Mesendoderm (in vitro differentiated cells): Measurements from ENCODE around the gene ZNF598.
"Not testable (repeated sequence)": the region's sequence is repeated elsewhere in the genome, so short reads cannot be mapped to it uniquely, and the experiment has no call there.

ENCODE experiments used
- DNase-seq: peaks from one replicate; pipeline ENCODE4 v3.0.0; 2013
- H2AK5ac ChIP-seq: 2 replicates; pipeline ENCODE4 v1.6.1; 2013; ENCODE audit warnings: low read length, inconsistent platforms
- H2BK120ac ChIP-seq: 2 replicates; pipeline ENCODE4 v1.6.1; 2013; ENCODE audit warnings: low read depth, mild to moderate bottlenecking, low read length, moderate library complexity, mixed read lengths
- H2BK15ac ChIP-seq: replicated peaks from 2 replicates; pipeline ENCODE4 v1.6.1; 2013; ENCODE audit warnings: low read depth, mild to moderate bottlenecking, moderate library complexity
- H2BK5ac ChIP-seq: 2 replicates; pipeline ENCODE4 v1.6.1; 2013; ENCODE audit warnings: low read length, inconsistent platforms
- H3K18ac ChIP-seq: 2 replicates; pipeline ENCODE4 v1.6.1; 2013; ENCODE audit warnings: mild to moderate bottlenecking, low read length, mixed read lengths
- H3K23ac ChIP-seq: one replicate; pipeline ENCODE4 v1.6.1; 2013; ENCODE audit warnings: low read length
- H3K27ac ChIP-seq: 2 replicates; pipeline ENCODE4 v1.5.1; 2013; ENCODE audit warnings: low read depth, mild to moderate bottlenecking, inconsistent platforms, low read length, moderate library complexity
- H3K27me3 ChIP-seq: 2 replicates; pipeline ENCODE4 v1.6.1; 2013; ENCODE audit warnings: low read length, control low read depth, mild to moderate bottlenecking, inconsistent platforms; ENCODE audit not compliant: insufficient read depth, poor library complexity
- H3K36me3 ChIP-seq: 2 replicates; pipeline ENCODE4 v1.6.1; 2013; ENCODE audit warnings: low read length, inconsistent platforms; ENCODE audit not compliant: control insufficient read depth, insufficient read depth
- H3K4ac ChIP-seq: one replicate; pipeline ENCODE4 v1.6.1; 2013; ENCODE audit warnings: low read depth, mild to moderate bottlenecking, low read length, moderate library complexity
- H3K4me1 ChIP-seq: 2 replicates; pipeline ENCODE4 v1.6.1; 2013; ENCODE audit warnings: low read depth, low read length, inconsistent platforms; ENCODE audit not compliant: control insufficient read depth
- H3K4me2 ChIP-seq: 2 replicates; pipeline ENCODE4 v1.6.1; 2013; ENCODE audit warnings: low read length
- H3K4me3 ChIP-seq: 2 replicates; pipeline ENCODE4 v1.5.1; 2013; ENCODE audit warnings: mild to moderate bottlenecking, low read length
- H3K56ac ChIP-seq: one replicate; pipeline ENCODE4 v1.6.1; 2013; ENCODE audit warnings: low read length
- H3K79me1 ChIP-seq: 2 replicates; pipeline ENCODE4 v1.6.1; 2013; ENCODE audit warnings: low read length, inconsistent platforms
- H3K79me2 ChIP-seq: 2 replicates; pipeline ENCODE4 v1.6.1; 2013; ENCODE audit warnings: mild to moderate bottlenecking, low read length; ENCODE audit not compliant: control insufficient read depth, insufficient read depth
- H3K9ac ChIP-seq: 2 replicates; pipeline ENCODE4 v1.6.1; 2013; ENCODE audit warnings: low read length, inconsistent platforms
- H4K5ac ChIP-seq: one replicate; pipeline ENCODE4 v1.6.1; 2013; ENCODE audit warnings: low read length
- H4K8ac ChIP-seq: one replicate; pipeline ENCODE4 v1.6.1; 2013; ENCODE audit warnings: low read depth, mild to moderate bottlenecking, control low read depth, low read length, moderate library complexity
- whole genome bisulfite sequencing: extraction: QIAGEN DNeasy Blood & Tissue Kit; methylation state at CpG from one replicate; pipeline ENCODE4 v1.1.7; 2013; ENCODE audit warnings: low lambda C conversion rate, missing lambda C conversion rate; ENCODE audit not compliant: insufficient coverage; ENCODE audit errors: extremely low coverage; 5-methylcytosine and 5-hydroxymethylcytosine counted together

The ZNF598 gene

DNA sequence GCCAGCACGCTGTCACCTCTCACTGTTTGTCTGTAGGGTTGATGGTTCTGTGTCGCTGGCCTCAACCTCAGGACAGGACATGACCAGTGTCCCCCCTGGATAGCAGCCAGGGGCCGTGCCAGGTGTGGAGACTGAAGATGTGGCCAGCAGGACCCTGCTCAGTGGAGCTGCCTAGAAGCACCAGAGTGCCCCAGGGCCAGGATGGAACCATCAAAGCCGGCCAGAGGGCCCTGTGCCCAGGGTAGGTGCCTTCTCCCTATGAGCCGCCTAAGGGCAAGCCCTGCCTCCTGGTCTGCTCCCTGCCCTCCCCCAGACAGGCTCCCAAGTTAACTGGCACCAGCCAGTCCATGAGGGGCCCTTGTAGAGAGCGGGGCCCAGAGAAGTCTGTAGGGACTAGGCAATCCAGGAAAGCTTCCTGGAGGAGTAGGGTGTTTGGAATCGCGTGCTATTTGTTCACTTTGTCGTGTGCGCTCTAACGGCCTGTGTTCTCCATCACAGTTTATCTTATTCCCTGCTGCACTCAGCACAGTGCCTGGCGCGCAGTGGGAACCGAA is 50.8 kb downstream of the ZNF598 start:
- H3K4me2 ChIP-seq: peak overlapping the region; percentile 29
- no peak overlapping the region for H2BK15ac ChIP-seq
- no peak overlapping the region for H3K4me3 ChIP-seq
- H3K27me3 ChIP-seq: no peaks in the 10 kb centered on the region
- no peaks in the 10 kb centered on the region for H3K4me1 ChIP-seq
- peak overlapping the region; percentile 58 for H3K9ac ChIP-seq
- no peak overlapping the region for H2BK5ac ChIP-seq
- H3K27ac ChIP-seq: no peak overlapping the region
- H3K56ac ChIP-seq: peak overlapping the region; percentile 66
- H4K5ac ChIP-seq: no peak overlapping the region
- peaks cover 17% of the 10 kb centered on the region for H3K79me2 ChIP-seq
- peaks cover 15% of the 10 kb centered on the region for H3K36me3 ChIP-seq
- no peak overlapping the region for H2BK120ac ChIP-seq
- H2AK5ac ChIP-seq: no peak overlapping the region
- H3K23ac ChIP-seq: no peak overlapping the region
- no peak overlapping the region for H4K8ac ChIP-seq
- H3K4ac ChIP-seq: no peak overlapping the region
- WGBS: no CpG with 5 or more reads among the region's 14 CpGs
- H3K79me1 ChIP-seq: no peaks in the 10 kb centered on the region
- no peak overlapping the region for H3K18ac ChIP-seq
- no peak for DNase-seq

GRCh38 chr16:1958143-1958491 is 51.5 kb downstream of the ZNF598 start:
- not testable (repeated sequence) for H2BK15ac ChIP-seq, H2BK5ac ChIP-seq, H3K18ac ChIP-seq, DNase-seq, H3K4me3 ChIP-seq, H4K8ac ChIP-seq, H3K4me2 ChIP-seq, H2AK5ac ChIP-seq, H3K4me1 ChIP-seq, H4K5ac ChIP-seq, H3K27me3 ChIP-seq, H3K4ac ChIP-seq, H3K36me3 ChIP-seq, H2BK120ac ChIP-seq, H3K79me1 ChIP-seq, H3K23ac ChIP-seq, H3K27ac ChIP-seq, H3K56ac ChIP-seq, H3K9ac ChIP-seq
- peaks cover 11% of the 10 kb centered on the region for H3K79me2 ChIP-seq
- no CpG with 5 or more reads among the region's 30 CpGs for WGBS

DNA sequence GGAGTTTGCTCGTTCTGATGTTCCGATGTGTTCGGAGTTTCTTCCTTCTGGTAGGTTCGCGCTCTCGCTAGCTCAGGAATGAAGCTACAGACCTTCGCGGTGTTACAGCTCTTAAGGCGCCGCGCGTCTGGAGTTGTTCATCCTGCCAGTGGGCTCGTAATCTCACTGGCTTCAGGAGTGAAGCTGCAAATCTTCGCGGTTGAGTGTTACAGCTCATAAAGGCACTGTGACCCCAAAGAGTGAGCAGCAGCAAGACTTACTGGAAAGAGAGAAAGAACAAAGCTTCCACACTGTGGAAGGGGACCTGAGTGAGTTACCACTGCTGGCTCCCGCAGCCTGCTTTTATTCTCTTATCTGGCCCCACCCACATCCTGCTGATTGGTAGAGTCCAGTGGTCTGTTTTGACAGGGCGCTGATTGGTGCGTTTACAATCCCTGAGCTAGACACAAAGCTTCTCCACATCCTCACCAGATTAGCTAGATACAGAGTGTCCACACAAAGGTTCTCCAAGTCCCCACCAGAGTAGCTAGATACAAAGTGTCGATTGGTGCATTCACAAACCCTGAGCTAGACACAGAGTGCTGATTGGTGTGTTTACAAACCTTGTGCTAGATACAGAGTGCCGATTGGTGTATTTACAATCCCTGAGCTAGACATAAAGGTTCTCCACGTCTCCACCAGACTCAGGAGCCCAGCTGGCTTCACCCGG is 52.0 kb downstream of the ZNF598 start:
- not testable (repeated sequence) for H2BK120ac ChIP-seq, H3K9ac ChIP-seq, H2BK5ac ChIP-seq, H3K4me3 ChIP-seq, H3K4me1 ChIP-seq, H3K4ac ChIP-seq, H3K18ac ChIP-seq, H4K5ac ChIP-seq, H2BK15ac ChIP-seq, H3K79me2 ChIP-seq, H3K27ac ChIP-seq, H3K23ac ChIP-seq, H3K4me2 ChIP-seq, H3K79me1 ChIP-seq, H3K27me3 ChIP-seq, H2AK5ac ChIP-seq, H3K36me3 ChIP-seq, DNase-seq, H4K8ac ChIP-seq, H3K56ac ChIP-seq
- no CpG with 5 or more reads among the region's 22 CpGs for WGBS

DNA sequence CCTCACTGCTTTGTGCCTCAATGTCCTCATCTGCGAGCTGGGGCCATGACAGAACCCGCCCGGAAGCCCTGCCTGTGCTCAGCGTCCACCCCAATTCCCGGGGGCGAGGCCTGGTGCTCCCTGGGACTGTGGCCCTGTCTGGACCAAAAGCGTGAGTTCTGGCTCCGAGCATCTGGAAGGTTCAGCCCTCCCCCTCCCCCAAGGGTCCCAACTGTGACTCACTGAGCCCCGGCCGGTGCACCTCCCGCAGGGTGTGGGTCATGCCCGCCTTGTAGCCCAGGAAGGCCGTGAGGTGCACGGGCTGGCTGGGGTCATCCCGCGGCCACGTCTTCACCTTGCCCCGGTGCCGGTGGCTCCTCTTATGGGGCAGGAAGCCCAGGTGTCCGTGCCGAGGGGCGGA is 55.9 kb downstream of the ZNF598 start:
- Histone ChIP-seq H3K4me1 (no peaks in the 10 kb centered on the region), H3K9ac (no peak overlapping the region), H2BK15ac (no peak overlapping the region), H3K27me3 (no peaks in the 10 kb centered on the region), H4K5ac (no peak overlapping the region), H3K23ac (no peak overlapping the region), H3K56ac (no peak overlapping the region), H3K27ac (no peak overlapping the region), H2AK5ac (no peak overlapping the region), H3K4ac (no peak overlapping the region), H3K4me3 (no peak overlapping the region), H3K36me3 (no peaks in the 10 kb centered on the region), H3K79me2 (no peaks in the 10 kb centered on the region), H2BK5ac (no peak overlapping the region), H3K79me1 (no peaks in the 10 kb centered on the region), H2BK120ac (no peak overlapping the region), H3K18ac (no peak overlapping the region), H3K4me2 (no peak overlapping the region), H4K8ac (no peak overlapping the region)
- no CpG with 5 or more reads among the region's 22 CpGs for WGBS
- no peak for DNase-seq

DNA sequence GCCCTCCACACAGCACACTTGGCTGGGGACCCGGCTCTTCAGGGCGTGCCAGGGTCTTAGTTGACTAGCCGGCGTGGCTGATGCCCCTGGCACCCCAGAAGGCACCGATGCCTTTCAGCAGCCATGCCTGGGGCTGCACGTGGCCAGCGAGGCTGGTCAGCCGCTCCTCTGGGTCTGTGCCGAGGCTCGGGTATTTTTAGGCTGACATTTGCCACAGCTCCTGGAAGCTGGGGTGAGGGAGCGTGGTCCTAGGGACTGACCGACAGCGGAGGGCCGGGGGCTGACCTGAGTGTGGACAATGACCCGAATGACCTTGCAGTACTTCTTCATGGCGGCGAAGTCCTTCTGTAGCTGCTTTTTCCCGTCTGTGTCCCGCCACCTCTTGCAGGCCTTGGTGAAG is 59.1 kb downstream of the ZNF598 start:
- Histone ChIP-seq H3K27me3 (no peaks in the 10 kb centered on the region), H3K36me3 (no peaks in the 10 kb centered on the region), H2BK5ac (no peak overlapping the region), H4K8ac (no peak overlapping the region), H3K23ac (no peak overlapping the region), H2BK15ac (no peak overlapping the region), H3K79me1 (no peaks in the 10 kb centered on the region), H3K4me1 (no peaks in the 10 kb centered on the region), H2AK5ac (no peak overlapping the region), H3K79me2 (no peaks in the 10 kb centered on the region), H4K5ac (no peak overlapping the region), H3K9ac (no peak overlapping the region), H3K27ac (no peak overlapping the region), H3K56ac (no peak overlapping the region), H3K4me3 (no peak overlapping the region), H3K4ac (no peak overlapping the region), H2BK120ac (no peak overlapping the region), H3K4me2 (no peak overlapping the region), H3K18ac (no peak overlapping the region)
- no CpG with 5 or more reads among the region's 19 CpGs for WGBS
- DNase-seq: no peak

GRCh38 chr16:1950047-1950446 is 59.6 kb downstream of the ZNF598 start:
- H2BK15ac ChIP-seq: no peak overlapping the region
- H3K18ac ChIP-seq: no peak overlapping the region
- no peak overlapping the region for H2BK5ac ChIP-seq
- WGBS: no CpG with 5 or more reads among the region's 7 CpGs
- H2AK5ac ChIP-seq: no peak overlapping the region
- no peak overlapping the region for H4K5ac ChIP-seq
- no peak overlapping the region for H3K23ac ChIP-seq
- no peak overlapping the region for H3K56ac ChIP-seq
- H3K4me2 ChIP-seq: no peak overlapping the region
- no peak for DNase-seq
- no peak overlapping the region for H3K27ac ChIP-seq
- H3K4ac ChIP-seq: no peak overlapping the region
- no peaks in the 10 kb centered on the region for H3K4me1 ChIP-seq
- H3K79me2 ChIP-seq: no peaks in the 10 kb centered on the region
- H3K27me3 ChIP-seq: no peaks in the 10 kb centered on the region
- no peaks in the 10 kb centered on the region for H3K36me3 ChIP-seq
- no peak overlapping the region for H2BK120ac ChIP-seq
- H3K4me3 ChIP-seq: no peak overlapping the region
- no peaks in the 10 kb centered on the region for H3K79me1 ChIP-seq
- no peak overlapping the region for H4K8ac ChIP-seq
- H3K9ac ChIP-seq: no peak overlapping the region
